Measurements from ENCODE around the gene TBCK. TPM values are rescaled to one million over a fixed set of nuclear protein-coding genes. Genes with fewer than 3 reads are reported as not detected.

TBCK gene
- total and polyA plus RNA-seq, 2 donors (not counting 1 experiment from before 2014, with no cell fraction given) = 17.5 to 86.1 TPM

GRCh38 chr4:106096454-106096853 lies 219.6 kb downstream of the TBCK start:
- WGBS (ENCODE audit: insufficient coverage) = 100% methylated on average over 1 of the region's 1 CpG
- peaks cover 0 to 5% of the 10 kb centered on the region in 2 experiments for H3K36me3 ChIP-seq (replicated peaks in 1 of 2; ENCODE audit: control extremely low read depth in 1 of 2, control insufficient read depth in 1 of 2, extremely low read depth in 1 of 2, insufficient read depth in 2 of 2, low read length in 1 of 2)
- H3K27ac Mint-ChIP-seq = no peak overlapping the region

GRCh38 chr4:106095408-106095807 lies 220.6 kb downstream of the TBCK start:
- Histone ChIP-seq H3K27ac (ENCODE audit: low read length in 2 of 2) (no peak overlapping the region), H4K20me1 (ENCODE audit: control insufficient read depth, insufficient read depth, low read length, poor library complexity, severe bottlenecking) (no peaks in the 10 kb centered on the region), H3K9ac (ENCODE audit: low read length) (no peak overlapping the region), H3K27me3 (replicated peaks in 1 of 4; ENCODE audit: control extremely low read depth in 1 of 4, control insufficient read depth in 3 of 4, insufficient read depth in 4 of 4, low read length in 3 of 4) (no peaks in the 10 kb centered on the region), H3K9me3 (ENCODE audit: control extremely low read depth in 1 of 3, control insufficient read depth in 2 of 3, insufficient read depth in 1 of 3, low read length in 2 of 3) (peaks cover 0 to 16% (median 11%) of the 10 kb centered on the region in 3 donors), H3K79me2 (ENCODE audit: control insufficient read depth, insufficient read depth, low read length) (no peaks in the 10 kb centered on the region), H3K36me3 (replicated peaks in 1 of 2; ENCODE audit: control extremely low read depth in 1 of 2, control insufficient read depth in 1 of 2, extremely low read depth in 1 of 2, insufficient read depth in 2 of 2, low read length in 1 of 2) (peaks cover 0 to 12% of the 10 kb centered on the region in 2 experiments), H3K4me1 (ENCODE audit: control insufficient read depth in 2 of 2, insufficient read depth in 2 of 2, low read length in 2 of 2) (no peaks in the 10 kb centered on the region), H3K4me2 (replicated peaks; ENCODE audit: low read depth, low read length, poor library complexity, severe bottlenecking) (no peak overlapping the region), H2AFZ (ENCODE audit: insufficient read depth, low read depth, low read length, poor library complexity, severe bottlenecking) (no peak overlapping the region), H3K4me3 (ENCODE audit: control extremely low read depth in 1 of 5, extremely low read depth in 1 of 5, insufficient read depth in 1 of 5, low read depth in 2 of 5, low read length in 4 of 5) (no peak overlapping the region)
- intact Hi-C loops (cut with micrococcal nuclease) = no loop called here
- ChIA-PET POLR2A (no interaction called here), CTCF (no interaction called here)
- Mint-ChIP-seq H3K4me1 (no peaks in the 10 kb centered on the region), H3K27me3 (no peaks in the 10 kb centered on the region), H3K9me3 (ENCODE audit: insufficient read depth) (peaks cover 9% of the 10 kb centered on the region), H3K4me3 (no peak overlapping the region), H3K27ac (no peak overlapping the region)
- TF ChIP-seq CTCF (IDR thresholded peaks at IDR 0.05) = no peak
- no peak for TF ChIP-seq EZH2 (IDR thresholded peaks at IDR 0.05; ENCODE audit: borderline replicate concordance, insufficient read depth, low read depth, low read length, poor library complexity, severe bottlenecking)
- WGBS (ENCODE audit: insufficient coverage) = 83% methylated on average over 2 of the region's 2 CpGs
- no peak for DNase-seq
- ATAC-seq (ENCODE audit: low read depth) = no peak

More at GRCh38 chr4:106096454-106096853, 219.6 kb downstream of the TBCK start:
- Histone ChIP-seq H4K20me1 (ENCODE audit: control insufficient read depth, insufficient read depth, low read length, poor library complexity, severe bottlenecking) (no peaks in the 10 kb centered on the region), H3K4me1 (ENCODE audit: control insufficient read depth in 2 of 2, insufficient read depth in 2 of 2, low read length in 2 of 2) (no peaks in the 10 kb centered on the region), H3K9me3 (ENCODE audit: control extremely low read depth in 1 of 3, control insufficient read depth in 2 of 3, insufficient read depth in 1 of 3, low read length in 2 of 3) (peaks cover 0 to 11% (median under 1%) of the 10 kb centered on the region in 3 donors), H3K4me3 (ENCODE audit: control extremely low read depth in 1 of 5, extremely low read depth in 1 of 5, insufficient read depth in 1 of 5, low read depth in 2 of 5, low read length in 4 of 5) (no peak overlapping the region), H3K9ac (ENCODE audit: low read length) (no peak overlapping the region), H3K27ac (ENCODE audit: low read length in 2 of 2) (no peak overlapping the region), H3K27me3 (replicated peaks in 1 of 4; ENCODE audit: control extremely low read depth in 1 of 4, control insufficient read depth in 3 of 4, insufficient read depth in 4 of 4, low read length in 3 of 4) (no peaks in the 10 kb centered on the region), H3K79me2 (ENCODE audit: control insufficient read depth, insufficient read depth, low read length) (no peaks in the 10 kb centered on the region), H3K4me2 (replicated peaks; ENCODE audit: low read depth, low read length, poor library complexity, severe bottlenecking) (no peak overlapping the region), H2AFZ (ENCODE audit: insufficient read depth, low read depth, low read length, poor library complexity, severe bottlenecking) (no peak overlapping the region)
- no peak for ATAC-seq (ENCODE audit: low read depth)
- no peak for TF ChIP-seq EZH2 (IDR thresholded peaks at IDR 0.05; ENCODE audit: borderline replicate concordance, insufficient read depth, low read depth, low read length, poor library complexity, severe bottlenecking)
- TF ChIP-seq CTCF (IDR thresholded peaks at IDR 0.05) = no peak
- intact Hi-C loops (cut with micrococcal nuclease) = no loop called here
- H3K27me3 Mint-ChIP-seq = no peaks in the 10 kb centered on the region
- H3K9me3 Mint-ChIP-seq (ENCODE audit: insufficient read depth) = peaks cover under 1% of the 10 kb centered on the region
- no peak overlapping the region for H3K4me3 Mint-ChIP-seq
- no peak for DNase-seq
- CTCF ChIA-PET = no interaction called here
- H3K4me1 Mint-ChIP-seq = no peaks in the 10 kb centered on the region
- POLR2A ChIA-PET = no interaction called here

Measured in B cell (primary cell).